Frontal cortex (tissue), 4 donors: Measurements from ENCODE around the gene HTR3D. TPM values are rescaled to one million over a fixed set of nuclear protein-coding genes. Genes with fewer than 3 reads are reported as not detected.
"Not testable (repeated sequence)": the region's sequence is repeated elsewhere in the genome, so short reads cannot be mapped to it uniquely, and the experiment has no call there.

ENCODE experiments used
- DNase-seq, 2 donors: peaks; one replicate each; pipeline ENCODE4 v3.0.0; 2012; ENCODE audit warnings: low spot score in 2 of 2
- FAIRE-seq: peaks from 2 replicates; lab custom pipeline; 2012; peaks lifted over from hg19 to GRCh38; lab: Jason Lieb, UNC
- total RNA-seq: library from RNA; depleted of rRNA; stranded (reverse); fragments of >200 nt; gene quantifications from one replicate; pipeline ENCODE4 v1.2.3, GENCODE V29; 2014
- donor health status: control.
- donor health status: control.
- donor health status: control.

HTR3D gene
- total RNA-seq, 1 donor from 2014 or later: not detected

- DNase-seq (no peak), FAIRE-seq (no peak)
These were observed 16.0 kb upstream of the HTR3D start for GRCh38 chr3:184015381-184016019.

GRCh38 chr3:184016169-184016570 lies 15.4 kb upstream of the HTR3D start:
- no peak for FAIRE-seq
- no peak for DNase-seq

DNA sequence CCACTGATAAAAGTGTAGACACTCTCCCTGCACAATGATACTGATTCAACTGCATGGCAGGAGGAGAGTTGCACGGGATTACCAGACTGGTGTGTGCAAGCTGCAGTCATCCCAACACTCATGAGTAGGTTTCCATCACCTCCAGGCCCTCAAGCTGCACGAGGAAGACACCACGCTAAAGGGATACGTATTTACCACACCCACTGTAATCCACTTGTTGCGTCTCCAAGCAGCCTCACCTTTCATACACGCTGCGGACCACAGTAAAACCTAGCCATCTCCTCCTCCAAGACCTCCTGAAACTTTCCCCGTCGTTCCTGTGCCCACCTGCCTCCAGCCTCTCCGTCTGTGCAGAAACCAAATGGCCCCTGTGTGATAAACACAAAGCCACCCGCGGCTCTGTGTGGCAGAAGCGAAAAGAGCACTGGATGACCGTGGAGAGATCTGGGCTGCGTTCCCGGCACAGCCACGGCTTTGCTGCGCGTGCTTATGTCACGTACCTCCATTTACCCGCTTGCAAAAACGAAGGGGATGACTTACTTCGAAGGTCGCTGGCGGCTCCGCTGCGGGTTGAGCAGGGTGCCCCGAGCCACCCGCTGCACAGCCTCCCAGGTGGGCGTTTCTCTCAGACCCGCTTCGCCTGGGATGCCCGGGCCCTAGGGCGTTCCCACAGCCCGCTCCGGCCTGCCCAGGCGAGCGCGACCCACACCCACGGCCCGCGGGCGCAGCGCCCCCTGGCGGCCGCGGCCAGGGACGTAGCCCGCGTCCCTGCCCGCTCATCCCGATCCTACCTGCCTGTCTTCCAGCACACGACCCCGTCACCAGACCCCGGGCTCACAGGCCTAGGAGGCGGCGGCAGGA lies 14.5 kb upstream of the HTR3D start:
- no peak for FAIRE-seq
- DNase-seq: peak; percentile 78

DNA sequence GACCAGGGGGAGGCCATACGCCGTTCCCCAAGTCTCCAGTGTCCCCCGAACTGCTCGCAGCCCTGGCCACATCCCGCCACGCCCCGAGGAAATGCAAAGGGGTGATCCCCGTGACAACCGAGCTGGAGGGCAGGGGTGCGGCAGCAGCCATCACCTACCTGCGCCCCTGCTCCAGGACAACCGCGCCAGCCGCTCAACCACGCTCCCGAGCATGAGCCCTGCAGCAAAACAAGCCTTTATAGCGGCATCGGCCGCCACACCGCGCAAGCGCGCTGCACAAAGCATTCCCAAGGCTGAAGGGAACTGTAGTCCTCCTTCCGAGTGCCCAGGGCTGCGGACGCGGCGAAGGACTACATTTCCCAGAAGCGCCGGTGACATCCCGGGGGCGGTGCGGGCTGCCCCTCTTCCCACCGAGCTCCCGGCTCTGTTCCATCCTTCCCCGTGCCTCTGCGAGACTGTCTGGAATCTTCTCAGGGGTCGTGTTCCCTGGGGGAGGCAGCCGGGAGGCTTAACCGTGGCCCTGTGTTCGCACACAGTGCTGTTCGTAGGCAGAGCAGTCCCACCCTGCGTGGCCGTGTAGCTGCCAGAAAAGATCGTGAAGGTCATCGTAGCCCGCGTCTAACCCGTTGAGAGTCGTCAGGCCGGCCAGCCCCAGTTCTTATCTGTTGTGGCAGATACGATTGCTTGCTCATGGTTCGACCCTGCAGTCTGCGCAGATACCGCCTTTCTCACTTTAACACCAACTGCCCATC lies 13.7 kb upstream of the HTR3D start, which contains the start of gene ABCC5:
Gene ABCC5, minus strand, starts transcription at position 213 of the 752 bp plus-strand sequence. CDS start 3,492 bp downstream, outside the sequence.
- FAIRE-seq (no peak), DNase-seq (peak; percentile 93 to 94)

DNA sequence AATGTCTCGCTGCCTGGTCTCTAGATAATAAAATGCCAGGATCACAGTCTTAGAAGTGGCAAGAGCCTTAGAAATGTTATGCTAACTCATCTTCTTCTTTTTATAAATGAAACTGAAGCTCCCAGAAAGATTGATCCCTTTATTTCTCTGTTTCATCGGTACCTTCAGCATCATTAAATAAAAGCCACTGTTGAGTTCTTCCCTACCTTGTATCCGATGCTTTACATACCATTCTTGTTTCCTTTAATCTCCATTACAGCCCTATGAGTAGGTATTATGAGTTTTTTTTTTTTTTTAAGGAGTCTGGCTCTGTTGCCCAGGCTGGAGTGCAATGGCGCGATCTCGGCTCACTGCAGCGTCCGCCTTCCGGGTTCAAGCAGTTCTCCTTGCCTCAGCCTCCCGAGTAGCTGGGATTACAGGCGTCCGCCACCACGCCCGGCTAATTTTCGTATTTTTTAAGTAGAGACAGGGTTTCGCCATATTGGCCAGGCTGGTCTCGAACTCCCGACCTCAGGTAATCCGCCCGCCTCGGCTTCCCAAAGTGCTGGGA lies 13.0 kb upstream of the HTR3D start:
- DNase-seq (no peak), FAIRE-seq (no peak)

GRCh38 chr3:184022323-184022722 lies 9.2 kb upstream of the HTR3D start:
- FAIRE-seq (no peak), DNase-seq (no peak)

GRCh38 chr3:184025256-184025655 lies 6.3 kb upstream of the HTR3D start:
- not testable (repeated sequence) for FAIRE-seq

GRCh38 chr3:184028275-184028890 lies 3.2 kb upstream of the HTR3D start:
- DNase-seq, FAIRE-seq: not testable (repeated sequence)

More at GRCh38 chr3:184025256-184025655, 6.3 kb upstream of the HTR3D start:
- not testable (repeated sequence) for DNase-seq

- FAIRE-seq: no peak
These were observed 2.1 kb upstream of the HTR3D start for GRCh38 chr3:184029443-184029842.

GRCh38 chr3:184030536-184030935 lies 1.0 kb upstream of the HTR3D start:
- DNase-seq: no peak
- no peak for FAIRE-seq

More at GRCh38 chr3:184029443-184029842, 2.1 kb upstream of the HTR3D start:
- no peak for DNase-seq

- DNase-seq: no peak
- FAIRE-seq: no peak
These were observed 6.3 kb downstream of the HTR3D start for GRCh38 chr3:184037816-184038215.

GRCh38 chr3:184038307-184038706 lies 6.8 kb downstream of the HTR3D start:
- FAIRE-seq, DNase-seq: not testable (repeated sequence)

- no peak for DNase-seq
- FAIRE-seq: no peak
These were observed 7.9 kb downstream of the HTR3D start for GRCh38 chr3:184039414-184039813.

DNA sequence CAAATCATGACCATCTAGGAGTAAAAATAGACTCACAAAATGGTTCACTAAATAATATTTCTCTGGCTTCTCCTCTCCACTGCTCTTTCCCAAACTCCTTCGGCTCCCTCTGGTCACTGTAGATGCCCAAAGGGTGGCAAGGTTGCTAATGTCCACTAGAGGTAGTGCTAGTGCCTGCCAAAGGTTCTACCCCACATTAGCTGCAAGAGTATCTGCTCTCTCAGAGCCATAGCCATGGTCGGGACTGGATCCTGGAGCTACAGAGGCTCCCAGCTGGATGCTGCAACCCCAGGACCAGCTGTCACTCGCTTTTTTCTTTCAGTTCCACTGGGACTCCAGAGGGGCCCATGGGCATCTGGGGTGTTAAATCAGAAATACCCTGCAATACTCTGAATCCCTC lies 8.5 kb downstream of the HTR3D start:
- DNase-seq (no peak), FAIRE-seq (no peak)

- no peak for FAIRE-seq
These were observed 11.1 kb downstream of the HTR3D start for GRCh38 chr3:184042617-184043016.

DNA sequence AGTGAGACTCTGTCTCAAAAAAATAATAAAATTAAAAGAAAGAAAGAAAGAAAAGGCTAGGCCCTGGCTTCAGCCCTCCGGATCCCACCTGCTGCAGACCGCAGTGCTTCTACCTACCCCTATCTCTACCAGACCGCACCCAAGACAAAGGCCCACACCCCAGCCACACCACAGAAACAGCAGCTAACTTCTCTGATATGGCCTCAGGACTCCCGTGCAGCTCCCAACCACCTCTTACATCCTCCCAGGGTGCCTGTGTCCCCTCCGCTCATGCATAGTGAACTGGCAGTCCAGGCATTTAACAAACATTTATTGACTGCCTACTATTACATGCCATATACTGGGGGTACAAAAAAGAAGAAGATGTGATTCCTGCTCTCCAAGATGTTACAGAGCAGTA lies 14.5 kb downstream of the HTR3D start:
- FAIRE-seq: no peak

More at GRCh38 chr3:184042617-184043016, 11.1 kb downstream of the HTR3D start:
- no peak for DNase-seq

DNA sequence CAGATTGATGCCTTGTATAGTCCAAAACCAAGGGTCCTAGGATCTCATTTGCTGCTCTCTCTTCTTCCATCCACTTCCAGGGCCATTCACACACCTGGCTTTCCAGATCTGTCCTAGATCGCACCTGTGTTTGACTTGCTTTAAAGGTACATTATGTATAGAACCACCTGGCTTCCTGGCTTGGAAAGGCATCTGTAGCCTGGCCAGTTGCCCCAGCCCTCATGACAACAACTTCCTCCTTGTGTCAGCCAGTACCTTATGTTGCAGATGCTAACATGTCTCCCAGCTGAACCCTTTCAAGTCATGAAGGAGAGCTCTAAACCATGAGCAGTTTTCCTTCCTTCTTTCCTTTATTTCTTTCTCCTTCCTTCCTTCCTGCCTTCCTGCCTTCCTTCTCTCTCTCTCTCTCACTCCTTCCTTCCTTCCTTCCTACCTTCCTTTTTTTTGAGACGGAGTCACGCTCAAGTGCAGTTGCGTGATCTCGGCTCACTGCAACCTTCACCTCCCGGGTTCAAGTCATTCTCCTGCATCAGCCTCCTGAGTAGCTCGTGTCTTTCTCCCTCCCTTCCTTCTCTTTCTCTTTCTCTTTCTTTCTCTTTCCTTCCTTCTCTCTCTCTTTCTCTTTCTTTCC lies 18.8 kb downstream of the HTR3D start:
- DNase-seq (no peak), FAIRE-seq (no peak)

More for the DNA sequence above, 14.5 kb downstream of the HTR3D start:
- DNase-seq: no peak

DNA sequence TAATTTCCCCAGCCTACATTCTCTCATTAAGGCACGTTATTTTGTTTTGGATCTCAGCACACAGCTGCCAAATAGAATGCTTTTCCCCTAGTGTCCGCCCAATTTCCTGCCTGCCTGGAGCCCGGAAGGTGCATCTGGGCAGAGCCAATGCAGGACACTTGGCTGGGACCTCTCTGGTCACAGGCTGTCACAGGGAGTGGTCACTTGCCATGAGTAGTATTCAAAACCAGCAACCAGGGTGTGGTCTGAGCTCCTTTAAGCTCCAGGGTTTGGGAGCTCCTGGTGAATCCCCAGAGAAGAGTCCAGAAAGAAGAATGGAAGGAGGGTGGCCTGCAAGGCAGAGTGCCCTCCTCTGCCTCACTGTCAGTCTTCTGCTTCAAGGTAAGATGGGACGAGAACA lies 21.2 kb downstream of the HTR3D start, which contains the start of gene HTR3C:
Gene HTR3C, plus strand, starts transcription at position 281 of the 400 bp plus-strand sequence. Its CDS starts 34 bp downstream, at position 315.
- FAIRE-seq: no peak

DNA sequence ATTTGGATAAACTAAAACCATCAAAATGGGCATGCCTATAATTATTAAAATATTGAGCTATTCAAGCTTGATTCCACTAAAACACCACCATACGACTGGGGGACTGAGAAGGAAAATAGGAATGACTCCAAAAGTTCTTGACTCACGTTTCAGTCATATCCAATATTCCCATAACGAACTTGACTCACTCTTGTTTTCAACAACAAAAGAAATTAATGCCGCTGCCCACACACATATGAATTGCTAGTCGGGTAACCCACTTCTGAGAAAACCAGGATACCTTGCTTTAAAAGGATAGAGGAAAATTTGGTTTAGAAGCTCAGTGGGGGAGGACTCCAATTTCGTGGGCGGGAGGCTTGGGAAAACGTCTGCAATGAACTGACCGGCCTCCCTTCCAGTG lies 26.5 kb downstream of the HTR3D start:
- FAIRE-seq: no peak
- DNase-seq: no peak

More for the DNA sequence above, 21.2 kb downstream of the HTR3D start, which contains the start of gene HTR3C:
- DNase-seq: no peak
